HTR-8/SVneo (cell line): ENCODE data around the gene GPRC5C.
A peak's percentile ranks its signal among the peaks of the same experiment; 100 is the strongest.

Experiments used
- DNase-seq: peaks from one replicate; pipeline ENCODE4 v3.0.0; 2011; ENCODE audit warnings: low spot score, mixed read lengths; ENCODE audit not compliant: insufficient read length
- FAIRE-seq: peaks from 2 replicates; lab custom pipeline; 2011; peaks lifted over from hg19 to GRCh38; lab: Jason Lieb, UNC

GPRC5C gene

GRCh38 chr17:74430706-74431567, 951 bp upstream of the GPRC5C start:
- DNase-seq (peak; percentile 84), FAIRE-seq (peak; percentile 63)

- FAIRE-seq (no peak), DNase-seq (no peak)
Measured at GRCh38 chr17:74432424-74432690, 469 bp downstream of the GPRC5C start.

GRCh38 chr17:74432766-74433391, 991 bp downstream of the GPRC5C start:
- no peak for FAIRE-seq

GRCh38 chr17:74433421-74434121, 1.7 kb downstream of the GPRC5C start:
- FAIRE-seq: no peak
- no peak for DNase-seq

More at GRCh38 chr17:74432766-74433391, 991 bp downstream of the GPRC5C start:
- DNase-seq: no peak

GRCh38 chr17:74435775-74436359, 4.0 kb downstream of the GPRC5C start:
- FAIRE-seq (no peak), DNase-seq (no peak)

GRCh38 chr17:74437702-74438101, 5.8 kb downstream of the GPRC5C start:
- FAIRE-seq: no peak

GRCh38 chr17:74439691-74440567, 8.0 kb downstream of the GPRC5C start:
- FAIRE-seq: no peak
- DNase-seq: no peak

More at GRCh38 chr17:74437702-74438101, 5.8 kb downstream of the GPRC5C start:
- no peak for DNase-seq

GRCh38 chr17:74441537-74441936, 9.6 kb downstream of the GPRC5C start:
- FAIRE-seq (no peak), DNase-seq (no peak)

- no peak for DNase-seq
- no peak for FAIRE-seq
Measured at GRCh38 chr17:74442291-74442669, 10.4 kb downstream of the GPRC5C start.

- DNase-seq: no peak
- FAIRE-seq: no peak
Measured at GRCh38 chr17:74442670-74443515, 11.0 kb downstream of the GPRC5C start.

- no peak for FAIRE-seq
- DNase-seq: no peak
Measured at GRCh38 chr17:74443516-74444296, 11.8 kb downstream of the GPRC5C start.

- DNase-seq (no peak), FAIRE-seq (no peak)
Measured at GRCh38 chr17:74444406-74444805, 12.5 kb downstream of the GPRC5C start.

- DNase-seq (no peak), FAIRE-seq (no peak)
Measured at GRCh38 chr17:74445158-74445557, 13.3 kb downstream of the GPRC5C start.

GRCh38 chr17:74446551-74447500, 14.9 kb downstream of the GPRC5C start:
- FAIRE-seq: no peak

GRCh38 chr17:74447628-74448159, 15.8 kb downstream of the GPRC5C start:
- DNase-seq (no peak), FAIRE-seq (no peak)

More at GRCh38 chr17:74446551-74447500, 14.9 kb downstream of the GPRC5C start:
- DNase-seq: no peak

- FAIRE-seq (no peak), DNase-seq (no peak)
Measured at GRCh38 chr17:74448756-74449155, 16.9 kb downstream of the GPRC5C start.

- FAIRE-seq (no peak), DNase-seq (no peak)
Measured at GRCh38 chr17:74449306-74449705, 17.4 kb downstream of the GPRC5C start.
